Erythroblast (primary cell): ENCODE measurements around the gene RTN4RL1.

Experiments used
- GATA1 ChIP-seq: IDR thresholded peaks from 2 replicates; pipeline ENCODE4 v1.6.1; 2011; ENCODE audit warnings: low read depth, mild to moderate bottlenecking, control low read depth, low read length, moderate library complexity
- POLR2A ChIP-seq: IDR thresholded peaks from 2 replicates; pipeline ENCODE4 v1.6.1; 2011; ENCODE audit warnings: mild to moderate bottlenecking, low read length

DNA sequence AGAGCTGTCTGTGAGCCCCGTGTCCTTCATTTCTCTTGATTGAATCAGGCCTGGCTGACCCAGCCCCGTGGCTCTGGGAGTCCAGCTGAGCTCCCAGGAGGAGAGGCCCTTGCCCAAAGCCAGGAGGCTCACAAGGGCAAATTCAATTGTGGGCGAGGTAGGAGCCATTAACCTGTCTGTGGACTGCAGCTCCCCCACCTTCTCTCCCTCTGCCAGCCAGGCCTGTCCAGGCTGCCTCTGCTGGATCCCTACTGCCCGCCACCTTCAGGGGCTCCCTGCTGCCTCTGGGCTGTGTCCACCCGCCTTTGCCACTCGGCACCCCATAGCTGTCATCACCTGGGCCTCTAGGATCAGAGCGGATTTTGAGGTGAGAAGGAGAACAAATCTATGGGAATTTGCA lies 61.9 kb downstream of the RTN4RL1 start:
- TF ChIP-seq POLR2A (no peak), GATA1 (no peak)
